NOMO-1 treated with dmso at 0.1 percent for 144 hours (cell line): ENCODE results near the gene AGPS.
A peak's percentile ranks its signal among the peaks of the same experiment; 100 is the strongest.
"Not testable (repeated sequence)": the region's sequence is repeated elsewhere in the genome, so short reads cannot be mapped to it uniquely, and the experiment has no call there.

ENCODE experiments used
- DNase-seq: peaks from one replicate; lab custom pipeline; 2025; ENCODE audit not compliant: unreplicated experiment; lab: John Stamatoyannopoulos, UW

AGPS gene

DNA sequence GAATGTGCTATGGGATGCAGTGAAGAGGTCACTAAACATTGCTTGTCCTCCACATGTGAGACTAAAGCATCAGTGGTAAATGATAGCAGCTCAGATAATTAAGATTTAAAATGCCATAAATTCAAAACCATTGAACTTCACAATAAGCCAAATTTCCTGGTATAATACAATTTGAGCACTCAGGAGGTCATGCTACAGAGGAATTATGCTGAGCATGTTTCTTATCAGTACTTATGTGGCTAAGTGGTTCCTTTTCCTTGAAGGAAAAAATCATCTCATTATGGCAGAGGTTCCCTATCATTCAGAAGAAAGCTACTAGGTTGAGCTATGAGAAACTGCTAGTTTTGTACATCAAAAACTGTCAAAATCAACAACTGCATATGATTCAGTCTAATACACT lies 156.6 kb downstream of the AGPS start:
- DNase-seq = no peak

DNA sequence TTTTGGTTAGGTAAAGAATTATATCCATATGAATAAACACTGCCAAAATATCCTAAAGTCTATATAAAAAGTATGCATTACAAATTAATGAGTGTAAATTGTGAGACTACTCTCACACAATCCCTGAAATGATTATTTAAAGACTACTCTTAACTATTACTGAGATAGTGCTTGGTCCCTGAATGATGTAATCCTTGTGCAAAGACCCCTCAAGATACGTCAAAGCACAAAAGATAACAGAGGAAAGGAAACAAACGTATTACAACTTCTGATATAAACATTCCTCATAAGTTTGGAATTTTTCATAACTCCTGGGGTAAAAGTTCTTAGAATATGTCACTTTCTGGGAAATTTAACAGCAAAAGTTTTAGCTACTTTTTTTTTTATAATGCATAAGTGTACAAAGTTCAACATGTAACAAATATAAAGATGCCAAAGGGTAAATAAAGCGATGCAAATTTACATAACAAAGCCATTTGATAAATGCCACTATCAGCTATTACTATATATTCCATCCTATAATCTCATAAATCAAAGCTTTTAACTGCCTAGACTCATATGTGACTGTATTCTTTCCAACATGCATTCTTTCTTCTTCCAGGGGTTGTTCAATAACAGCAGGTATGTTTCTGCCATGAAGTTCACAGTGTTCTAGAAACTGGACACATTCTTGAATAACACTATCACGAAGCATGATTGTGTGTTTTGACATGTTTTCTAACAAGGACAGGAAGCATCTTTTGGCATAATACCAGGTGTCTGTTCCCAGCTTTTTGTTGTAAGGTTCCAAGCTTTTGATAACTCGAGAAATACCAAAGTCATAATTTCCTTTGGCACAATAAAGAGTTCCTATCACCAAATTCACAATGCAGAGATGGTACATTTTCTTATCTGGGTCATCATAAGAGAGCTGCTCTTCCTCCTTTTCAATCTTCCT lies 158.0 kb downstream of the AGPS start:
- DNase-seq = no peak

DNA sequence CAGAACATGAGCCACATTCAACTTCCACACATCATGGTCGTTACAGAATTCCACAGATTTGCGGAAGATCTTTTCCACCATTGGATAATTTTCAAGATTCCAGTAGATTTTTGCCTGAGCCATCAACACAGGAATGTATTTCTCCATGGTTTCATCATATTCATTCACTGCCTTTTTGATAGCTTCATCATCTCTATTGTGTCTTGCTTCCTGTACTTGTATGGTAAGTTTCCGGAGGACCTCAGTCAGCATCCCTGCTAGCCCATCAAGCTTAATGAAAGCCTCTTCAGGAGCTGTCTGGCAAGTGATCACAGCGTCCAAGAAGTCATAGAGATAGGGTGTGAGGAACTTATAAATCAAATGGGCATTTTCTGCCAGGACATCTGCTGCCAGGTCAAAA lies 158.8 kb downstream of the AGPS start:
- DNase-seq = not testable (repeated sequence)

DNA sequence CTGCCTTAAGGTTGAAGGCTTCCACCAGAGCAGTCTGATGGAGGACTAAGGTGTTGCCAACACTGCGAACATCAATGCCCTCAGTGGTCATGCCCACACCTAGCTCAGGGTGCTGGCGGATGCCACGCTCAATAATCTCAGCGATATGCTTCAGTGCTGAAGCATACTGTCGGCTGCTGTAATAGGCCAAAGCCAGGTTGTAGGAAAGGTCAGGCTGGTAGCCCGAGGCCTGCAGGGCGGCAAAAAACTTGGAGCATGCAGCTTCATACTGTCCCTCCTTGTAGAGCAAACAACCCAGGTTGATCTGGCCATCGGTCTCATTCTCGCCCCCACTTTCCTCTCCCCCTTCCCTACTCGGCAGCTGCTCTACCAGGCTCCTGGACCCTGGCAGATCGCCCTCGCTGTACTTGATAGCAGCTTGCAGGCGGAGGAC lies 159.4 kb downstream of the AGPS start:
- DNase-seq = no peak

DNA sequence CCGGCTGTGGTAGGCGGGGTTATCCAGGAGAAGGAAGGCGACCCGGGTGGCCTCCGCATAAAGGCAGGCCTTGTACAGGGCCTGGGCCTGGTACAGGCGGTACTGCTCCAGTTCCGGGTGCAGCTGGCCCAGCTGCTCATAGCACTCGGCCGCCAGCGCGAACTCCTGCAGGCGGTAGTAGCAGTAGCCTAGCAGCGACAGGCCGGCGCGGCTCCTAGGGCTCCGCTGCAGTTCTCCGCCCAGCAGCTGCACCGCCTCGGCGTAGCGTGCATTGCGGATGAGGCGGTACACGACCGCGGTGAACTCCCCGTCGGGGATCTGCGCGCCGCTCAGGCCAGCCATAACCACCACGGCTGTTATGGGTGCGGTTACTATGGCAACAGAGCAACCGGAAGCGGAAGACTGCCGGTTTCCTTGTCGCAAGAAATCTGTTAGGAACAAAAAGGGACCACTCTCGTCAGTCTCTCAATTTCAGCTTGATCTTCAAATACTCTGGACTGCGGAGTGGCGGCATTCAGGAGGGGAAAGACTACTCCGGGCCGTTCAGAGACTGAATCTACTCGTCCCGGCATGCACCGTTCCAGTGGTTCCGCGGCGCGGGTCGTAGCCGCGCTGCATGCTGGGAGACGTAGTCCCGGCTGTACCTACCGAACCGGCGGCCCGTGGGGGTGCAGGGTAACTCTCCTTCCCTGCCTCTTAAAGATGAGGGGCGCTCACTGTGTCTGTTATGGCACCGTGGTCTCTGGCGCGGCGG lies 160.0 kb downstream of the AGPS start:
- peak; percentile 81 for DNase-seq

DNA sequence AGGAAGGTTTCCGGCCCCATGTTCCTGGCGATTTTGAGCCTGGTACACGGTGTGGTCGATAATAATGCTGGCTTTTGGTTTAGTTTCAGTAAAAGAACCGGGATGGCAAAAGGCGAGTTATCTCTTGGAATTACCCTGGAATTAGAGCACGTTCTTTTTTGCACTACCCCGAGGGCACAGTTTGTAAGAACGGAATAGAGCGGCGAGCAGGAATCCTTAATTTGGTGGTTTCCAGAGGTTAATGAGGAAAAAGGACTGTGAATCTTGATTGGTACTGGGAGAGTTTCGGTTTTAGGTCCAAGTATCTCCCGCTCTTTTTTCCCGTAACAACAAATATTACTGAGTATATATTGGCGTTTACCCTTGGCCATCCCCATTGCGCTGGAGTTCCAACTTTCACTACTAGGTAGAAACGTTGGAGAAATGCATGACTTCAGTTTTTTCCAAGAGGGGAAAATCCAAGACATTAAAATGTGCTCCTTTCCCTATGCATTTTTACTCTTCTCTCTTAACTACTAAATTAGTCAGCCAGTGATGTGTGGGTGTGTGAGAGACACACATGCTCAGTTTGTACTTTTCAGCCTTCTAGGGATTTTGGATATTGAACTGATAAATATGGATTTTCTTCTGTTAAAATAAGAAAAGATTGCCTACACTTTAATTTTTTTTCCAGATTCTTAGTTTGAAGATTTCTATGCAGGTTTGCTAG lies 160.8 kb downstream of the AGPS start:
- no peak for DNase-seq

DNA sequence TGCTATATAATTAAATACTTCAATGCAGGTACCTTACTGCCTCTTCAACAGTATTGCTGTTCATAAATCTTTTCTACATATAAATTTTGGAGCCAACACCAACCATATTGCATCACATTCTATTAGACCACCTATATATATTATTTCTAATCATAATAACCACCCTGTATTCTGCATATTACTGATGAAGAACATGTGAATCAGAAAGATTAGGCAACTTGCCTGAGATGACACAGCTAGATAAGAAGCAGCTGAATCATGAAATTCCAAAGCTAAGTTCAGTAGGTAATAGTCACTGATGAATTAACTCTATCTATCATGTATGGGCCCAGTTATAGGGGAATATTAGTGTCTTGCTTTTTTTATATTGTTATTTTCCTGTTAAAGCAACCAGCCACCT lies 161.8 kb downstream of the AGPS start:
- no peak for DNase-seq

DNA sequence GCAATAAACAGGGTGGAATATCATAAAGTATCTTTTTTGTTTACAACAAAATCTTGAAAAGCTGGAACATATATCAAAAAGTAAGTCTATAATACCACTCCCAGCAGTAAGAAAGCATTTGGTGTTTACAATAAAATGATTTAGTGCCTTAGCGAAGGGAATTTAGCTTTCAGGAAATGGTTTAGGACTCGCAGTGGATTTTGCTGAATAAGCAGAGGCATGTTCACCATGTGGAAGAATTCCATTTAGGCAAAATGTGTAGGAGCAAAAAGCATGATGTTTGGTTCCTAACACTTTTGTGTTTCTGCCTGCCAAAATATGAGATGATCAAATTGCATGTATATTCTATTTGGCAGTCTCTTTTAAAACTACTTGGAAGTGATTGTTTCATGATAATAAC lies 163.6 kb downstream of the AGPS start:
- no peak for DNase-seq

DNA sequence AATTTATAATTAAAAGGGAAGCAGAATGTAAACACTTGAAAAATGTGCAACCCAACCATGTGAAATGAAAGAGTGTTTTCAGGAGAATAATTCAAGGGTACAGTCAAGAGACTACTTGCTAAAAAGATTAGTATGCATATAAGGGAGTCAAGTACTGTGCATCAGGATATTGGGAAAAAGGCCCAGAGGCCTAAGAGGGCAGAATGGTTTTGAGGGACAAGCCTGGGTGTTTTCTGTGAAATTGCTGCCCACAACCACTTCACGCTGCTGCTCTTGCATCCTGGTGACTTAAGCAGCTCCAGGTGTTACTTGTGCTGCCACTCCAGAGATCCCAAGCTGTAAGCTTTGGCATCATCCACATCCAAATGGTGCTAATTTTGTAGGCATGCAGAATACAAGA lies 165.2 kb downstream of the AGPS start:
- DNase-seq = no peak

DNA sequence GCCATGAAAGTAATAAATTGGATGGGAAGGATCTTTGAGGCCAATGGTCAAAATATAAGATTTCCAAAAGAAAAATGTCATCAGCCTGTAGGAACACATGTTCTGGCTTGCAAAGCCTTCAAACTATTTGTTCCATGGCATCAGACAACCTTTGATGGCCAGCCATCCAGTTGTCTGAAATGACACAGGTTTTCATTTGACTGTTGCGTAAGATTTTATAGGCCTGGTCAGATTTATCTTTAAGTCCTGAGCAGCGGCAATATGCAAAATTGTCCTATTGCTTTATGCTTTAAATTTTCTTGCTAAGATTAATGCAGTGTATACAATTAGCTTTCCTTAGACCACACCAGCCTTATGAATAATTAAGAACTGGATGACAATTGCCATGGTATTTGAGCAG lies 167.1 kb downstream of the AGPS start:
- no peak for DNase-seq

DNA sequence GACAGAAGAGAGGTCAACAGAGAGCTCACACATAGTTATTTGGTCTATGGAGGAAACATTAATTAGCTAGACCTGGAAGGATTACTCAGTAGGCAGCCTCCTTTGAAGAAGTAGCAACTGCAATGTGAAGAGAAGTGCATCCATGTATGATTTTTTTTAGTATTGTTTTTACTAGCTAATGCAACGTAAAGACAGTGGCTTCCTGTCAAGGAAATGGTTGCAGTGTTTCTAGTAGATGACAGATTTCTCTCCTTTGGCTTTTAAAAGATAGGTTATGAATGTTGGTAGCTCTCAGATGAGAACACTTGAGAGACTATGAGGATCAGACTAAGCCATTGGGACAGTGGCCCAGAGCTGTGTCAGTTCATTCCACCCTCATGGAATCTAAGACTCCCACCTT lies 175.8 kb downstream of the AGPS start:
- no peak for DNase-seq

DNA sequence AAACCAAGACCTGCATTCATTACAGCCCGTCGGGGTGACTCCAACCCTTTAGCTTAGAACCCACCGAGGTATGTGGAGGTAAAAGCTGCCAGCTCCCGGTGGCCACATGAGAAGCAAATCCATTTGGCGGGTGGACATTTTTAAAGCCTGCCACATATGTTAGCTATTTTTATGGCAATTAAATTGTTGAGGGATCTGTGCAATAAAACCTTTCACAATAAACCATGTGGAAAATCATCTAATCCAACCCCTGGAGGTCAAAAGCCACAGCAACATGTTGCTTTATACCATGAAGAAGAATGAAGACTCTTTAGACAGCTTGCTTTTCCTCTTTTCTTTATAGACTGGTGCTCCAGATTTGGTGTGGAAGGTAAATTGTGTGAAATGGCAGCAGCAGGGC lies 176.3 kb downstream of the AGPS start:
- DNase-seq = no peak

DNA sequence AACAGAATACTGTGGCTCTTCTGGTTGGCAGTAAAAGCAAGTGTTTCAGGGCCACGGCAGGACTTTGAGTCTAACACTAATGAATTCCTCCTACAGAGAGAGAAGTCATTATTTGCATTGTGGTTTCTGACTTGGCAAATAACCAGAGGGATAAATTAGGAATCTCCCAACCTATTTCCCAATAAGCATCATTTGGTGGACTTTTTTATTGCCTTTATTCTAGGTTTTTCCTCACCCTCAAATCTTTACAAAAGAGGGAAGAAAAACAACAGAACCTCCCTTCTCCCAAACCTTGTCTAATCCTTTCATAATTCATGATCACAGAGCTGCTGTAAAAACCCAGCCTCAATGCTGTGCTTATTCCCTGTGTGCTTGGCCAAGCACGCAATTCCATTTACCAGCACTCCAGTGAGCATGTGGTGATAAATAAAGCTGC lies 179.7 kb downstream of the AGPS start:
- DNase-seq = no peak

DNA sequence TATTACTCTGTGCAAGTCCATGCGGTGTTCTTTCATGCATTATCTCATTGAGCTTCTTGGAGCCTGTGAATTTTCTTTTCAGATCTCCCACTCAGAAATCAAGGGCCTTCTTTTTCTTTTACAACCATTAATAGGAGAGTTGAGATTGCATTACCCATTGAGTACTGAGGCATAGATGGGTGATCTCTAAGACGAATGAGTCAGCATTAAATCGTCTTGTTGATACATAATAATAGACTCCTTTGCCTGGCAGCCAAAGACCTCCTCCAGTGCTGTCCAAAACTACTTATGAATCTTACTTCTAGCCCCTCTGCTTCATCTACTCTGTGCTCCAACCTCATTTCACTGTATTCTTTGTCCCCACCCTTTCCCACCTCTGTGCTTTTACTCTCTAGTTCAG lies 180.5 kb downstream of the AGPS start:
- DNase-seq = no peak

DNA sequence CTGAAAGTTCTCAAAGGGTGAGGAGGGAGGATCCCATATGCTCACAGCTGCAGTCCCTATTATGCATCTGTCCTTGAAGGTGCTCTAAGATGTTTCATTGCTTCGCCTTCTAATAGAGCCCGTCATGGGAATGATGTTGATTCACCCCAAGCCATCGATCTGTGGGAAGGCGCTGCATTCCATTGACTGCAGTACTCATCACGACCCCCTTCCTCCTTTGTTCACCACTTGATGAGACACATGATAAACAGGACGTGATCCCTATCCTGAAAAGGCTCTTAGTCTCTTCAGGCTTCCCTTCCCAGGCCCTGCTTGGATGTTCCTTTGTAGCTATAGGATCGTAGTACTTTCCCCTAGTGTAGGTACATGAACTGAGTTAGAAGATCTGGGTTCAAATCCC lies 181.8 kb downstream of the AGPS start:
- DNase-seq = no peak

DNA sequence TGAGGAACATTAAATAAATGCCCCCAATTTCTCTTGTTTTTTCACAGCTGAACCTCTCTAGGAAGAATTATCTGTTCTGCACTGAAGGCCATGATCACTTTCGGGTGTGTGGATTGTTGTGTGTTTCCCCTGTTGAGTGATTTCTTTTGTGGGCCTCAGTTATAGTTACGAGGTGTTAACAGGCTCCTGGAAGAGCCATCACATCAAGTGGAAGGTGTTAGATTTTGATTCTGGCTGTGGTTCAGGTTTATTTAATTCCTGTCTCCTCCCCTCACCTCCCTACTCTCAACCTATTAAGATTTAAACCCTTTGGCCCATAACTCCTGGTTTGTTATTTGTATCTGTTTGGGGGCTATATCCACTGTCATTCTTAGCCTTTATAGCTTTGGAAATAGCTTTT lies 182.8 kb downstream of the AGPS start:
- DNase-seq = no peak

DNA sequence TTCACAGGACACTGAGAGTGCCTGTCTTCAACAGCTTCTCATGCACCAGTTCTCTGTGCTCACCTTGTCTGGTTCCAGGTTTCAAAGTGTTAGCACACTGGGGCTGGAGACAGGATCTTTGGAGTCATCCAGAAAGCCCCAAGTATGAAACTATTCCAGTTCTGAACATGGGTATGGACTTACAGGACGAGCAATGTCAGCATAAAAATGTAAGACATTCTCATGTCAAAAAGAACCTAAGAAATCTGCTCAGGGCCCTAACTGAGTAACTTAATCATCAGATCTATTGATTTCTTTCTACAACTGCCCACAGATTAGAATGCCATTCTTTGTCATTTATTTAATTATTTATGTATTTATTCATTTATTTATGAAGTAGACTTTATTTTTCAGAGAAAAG lies 184.5 kb downstream of the AGPS start:
- DNase-seq = no peak

DNA sequence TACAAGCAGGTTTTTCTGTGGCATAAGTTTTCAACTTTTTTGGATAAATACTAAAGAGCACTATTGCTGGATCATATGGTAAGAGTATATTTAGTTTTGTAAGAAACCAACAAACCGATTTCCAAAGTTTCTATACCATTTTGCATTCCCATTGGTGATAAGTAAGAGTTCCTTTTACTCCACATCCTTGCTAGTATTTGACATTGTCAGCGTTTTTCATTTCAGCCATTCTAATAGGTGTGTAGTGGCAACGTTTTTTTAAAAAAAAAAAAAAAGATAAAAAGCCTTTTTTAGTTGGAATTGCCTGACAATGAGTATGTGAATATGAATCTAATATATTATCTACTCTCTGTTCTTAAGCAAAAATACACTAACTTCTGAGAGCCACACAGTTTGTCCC lies 185.9 kb downstream of the AGPS start:
- DNase-seq = no peak

DNA sequence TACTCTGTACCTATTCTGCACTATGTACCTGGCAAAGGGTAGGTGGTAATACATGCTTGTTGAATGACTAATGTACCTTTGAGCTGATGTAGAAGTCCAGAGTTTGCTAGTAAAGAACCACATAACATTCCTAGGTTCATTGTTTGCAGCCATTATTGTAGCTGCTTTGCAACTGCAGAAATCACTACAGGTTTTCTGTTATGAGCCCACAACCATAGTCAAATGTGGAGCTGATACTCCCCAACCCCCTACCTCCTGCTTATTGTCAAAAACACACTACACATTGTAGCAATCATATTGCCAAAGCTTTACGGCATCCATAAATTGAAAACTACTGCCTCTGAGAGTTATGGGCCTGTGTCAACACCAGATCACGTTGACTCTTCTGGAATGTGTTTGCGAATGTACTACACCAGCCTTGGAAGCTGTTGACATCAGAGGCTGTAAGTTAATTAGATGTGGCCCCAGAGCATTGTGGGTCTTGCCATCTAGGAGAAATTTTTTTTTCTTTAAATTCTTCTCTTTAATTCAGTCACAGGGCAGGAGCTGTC lies 187.0 kb downstream of the AGPS start:
- no peak for DNase-seq

DNA sequence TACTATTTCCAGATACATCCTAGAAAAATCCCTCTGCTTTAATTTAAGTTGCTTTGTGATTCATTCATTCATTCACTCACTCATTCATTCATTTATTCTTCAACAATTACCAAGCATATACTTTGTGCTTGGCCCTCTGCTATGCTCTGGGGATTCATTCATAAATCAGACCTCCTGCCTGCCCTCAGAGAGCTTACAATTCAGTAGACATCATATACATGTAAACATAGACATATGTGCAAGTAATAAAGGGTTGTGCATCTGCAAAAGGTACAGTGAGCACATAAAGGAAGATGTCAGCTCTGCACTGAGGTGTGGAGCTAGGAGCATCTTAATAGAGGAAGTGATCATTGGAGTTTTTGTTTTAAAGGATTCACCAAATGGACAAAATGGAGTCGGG lies 189.4 kb downstream of the AGPS start:
- no peak for DNase-seq

DNA sequence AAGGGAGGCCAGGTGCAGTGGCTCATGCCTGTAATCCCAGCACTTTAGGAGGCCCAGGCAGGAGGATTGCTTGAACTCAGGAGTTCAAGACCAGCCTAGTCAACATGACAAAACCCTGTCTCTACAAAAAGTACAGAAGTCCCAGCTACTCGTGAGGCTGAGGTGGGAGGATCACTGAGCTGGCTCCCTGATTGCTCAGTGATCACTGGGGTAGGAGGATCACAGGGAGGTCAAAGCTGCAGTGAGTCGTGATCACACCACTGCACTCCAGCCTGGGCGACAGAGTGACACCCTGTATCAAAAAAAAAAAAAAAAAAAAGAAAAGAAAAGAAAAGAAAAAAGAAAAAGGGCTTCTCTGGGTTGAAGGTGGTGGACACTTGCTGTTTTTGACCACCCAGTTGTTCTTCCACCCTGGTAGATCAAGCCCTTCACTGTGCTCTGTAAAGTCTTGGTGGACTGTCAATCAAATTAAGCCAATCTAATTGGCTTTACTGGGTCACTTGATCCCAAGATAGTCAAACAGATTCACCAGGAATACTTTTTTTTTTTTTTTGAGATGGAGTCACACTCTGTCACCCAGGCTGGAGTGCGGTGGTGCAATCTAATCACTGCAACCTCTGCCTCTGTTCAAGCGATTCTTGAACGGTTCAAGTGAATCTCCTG lies 191.6 kb downstream of the AGPS start:
- DNase-seq = no peak
